ENCODE data around the gene PACRG. TPM values are rescaled to one million over a fixed set of nuclear protein-coding genes. Genes with fewer than 3 reads are reported as not detected.

Gene PACRG
- total RNA-seq, 1 donor from 2014 or later = 1.8 TPM

GRCh38 chr6:163320804-163321203, 593.0 kb downstream of the PACRG start:
- ATAC-seq = peak; percentile 67
- DNase-seq (ENCODE audit: low spot score) = no peak

- ATAC-seq (no peak), DNase-seq (ENCODE audit: low spot score) (peak; percentile 42)
Measured at GRCh38 chr6:163321717-163322116, 593.9 kb downstream of the PACRG start.

- no peak for ATAC-seq
- DNase-seq (ENCODE audit: low spot score) = peak; percentile 43
Measured at GRCh38 chr6:163323274-163323673, 595.5 kb downstream of the PACRG start.

GRCh38 chr6:163323705-163324104, 595.9 kb downstream of the PACRG start:
- DNase-seq (ENCODE audit: low spot score) (no peak), ATAC-seq (no peak)

GRCh38 chr6:163324326-163324687, 596.5 kb downstream of the PACRG start:
- DNase-seq (ENCODE audit: low spot score) (no peak), ATAC-seq (no peak)

- DNase-seq (ENCODE audit: low spot score) = peak; percentile 59
Measured at GRCh38 chr6:163324688-163325389, 597.1 kb downstream of the PACRG start.

GRCh38 chr6:163325390-163325784, 597.6 kb downstream of the PACRG start:
- DNase-seq (ENCODE audit: low spot score) = no peak
- no peak for ATAC-seq

More at GRCh38 chr6:163324688-163325389, 597.1 kb downstream of the PACRG start:
- peak; percentile 91 for ATAC-seq

GRCh38 chr6:163327165-163327880, 599.5 kb downstream of the PACRG start:
- DNase-seq (ENCODE audit: low spot score) = no peak
- no peak for ATAC-seq

- ATAC-seq (no peak), DNase-seq (ENCODE audit: low spot score) (no peak)
Measured at GRCh38 chr6:163327921-163328320, 600.1 kb downstream of the PACRG start.

- no peak for DNase-seq (ENCODE audit: low spot score)
- ATAC-seq = no peak
Measured at GRCh38 chr6:163328411-163328810, 600.6 kb downstream of the PACRG start.

- DNase-seq (ENCODE audit: low spot score) = no peak
- no peak for ATAC-seq
Measured at GRCh38 chr6:163329991-163330390, 602.2 kb downstream of the PACRG start.

GRCh38 chr6:163331245-163331644, 603.5 kb downstream of the PACRG start:
- DNase-seq (ENCODE audit: low spot score) (no peak), ATAC-seq (no peak)

GRCh38 chr6:163332575-163332974, 604.8 kb downstream of the PACRG start:
- ATAC-seq (no peak), DNase-seq (ENCODE audit: low spot score) (no peak)

GRCh38 chr6:163333038-163333437, 605.3 kb downstream of the PACRG start:
- no peak for ATAC-seq
- no peak for DNase-seq (ENCODE audit: low spot score)

- DNase-seq (ENCODE audit: low spot score) (no peak), ATAC-seq (peak; percentile 25)
Measured at GRCh38 chr6:163333701-163334663, 606.2 kb downstream of the PACRG start.

GRCh38 chr6:163335056-163335455, 607.3 kb downstream of the PACRG start:
- DNase-seq (ENCODE audit: low spot score) = no peak
- no peak for ATAC-seq

- DNase-seq (ENCODE audit: low spot score) = no peak
- peak; percentile 72 for ATAC-seq
Measured at GRCh38 chr6:163335671-163336545, 608.1 kb downstream of the PACRG start.

GRCh38 chr6:163336961-163337360, 609.2 kb downstream of the PACRG start:
- ATAC-seq = no peak

GRCh38 chr6:163337958-163338357, 610.2 kb downstream of the PACRG start:
- ATAC-seq = no peak

More at GRCh38 chr6:163336961-163337360, 609.2 kb downstream of the PACRG start:
- DNase-seq (ENCODE audit: low spot score) = no peak

More at GRCh38 chr6:163337958-163338357, 610.2 kb downstream of the PACRG start:
- DNase-seq (ENCODE audit: low spot score) = no peak

Measured in left lobe of liver (tissue), 2 donors.